ENCODE data around the gene BEAN1.

The BEAN1 gene

DNA sequence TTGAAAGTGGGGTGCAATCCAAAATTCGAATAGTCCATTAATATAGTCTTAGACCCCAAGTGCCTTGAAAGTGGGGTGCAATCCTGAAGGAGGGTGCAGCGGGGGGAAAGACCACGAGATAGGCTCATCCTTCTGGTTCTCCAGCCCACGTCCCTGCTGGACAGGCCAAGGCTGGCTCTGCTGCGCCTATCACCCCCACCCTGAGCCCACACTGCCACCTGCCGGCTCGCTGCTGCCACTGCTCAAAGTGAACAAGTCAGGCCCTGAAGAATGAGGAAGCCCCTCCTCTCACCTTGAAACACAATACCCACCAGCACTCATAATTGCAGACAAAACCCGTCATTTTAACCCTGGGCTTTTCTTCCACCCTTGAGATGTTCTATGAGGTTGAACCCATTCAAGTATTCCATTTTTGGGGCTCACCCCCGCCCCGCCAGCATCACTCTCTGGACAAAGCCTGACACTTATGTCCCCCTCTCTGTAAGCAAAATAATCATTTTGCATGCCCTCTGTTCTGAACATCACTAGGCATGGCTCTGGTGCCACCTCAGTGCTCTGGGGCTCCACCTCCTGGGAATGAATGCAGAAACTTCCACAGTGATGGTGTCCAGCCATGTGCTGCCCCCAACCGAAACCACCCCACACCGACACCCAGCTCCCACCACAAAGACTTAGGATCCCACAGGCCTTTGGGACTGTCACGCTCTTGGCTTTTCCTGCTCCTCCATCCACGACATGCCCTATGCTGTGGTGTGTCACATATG lies 56.8 kb downstream of the BEAN1 start:
- no peak for TF ChIP-seq EZH2phosphoT487 (IDR thresholded peaks at IDR 0.05; ENCODE audit: borderline replicate concordance, low read length)
- TF ChIP-seq, protein P1, sequence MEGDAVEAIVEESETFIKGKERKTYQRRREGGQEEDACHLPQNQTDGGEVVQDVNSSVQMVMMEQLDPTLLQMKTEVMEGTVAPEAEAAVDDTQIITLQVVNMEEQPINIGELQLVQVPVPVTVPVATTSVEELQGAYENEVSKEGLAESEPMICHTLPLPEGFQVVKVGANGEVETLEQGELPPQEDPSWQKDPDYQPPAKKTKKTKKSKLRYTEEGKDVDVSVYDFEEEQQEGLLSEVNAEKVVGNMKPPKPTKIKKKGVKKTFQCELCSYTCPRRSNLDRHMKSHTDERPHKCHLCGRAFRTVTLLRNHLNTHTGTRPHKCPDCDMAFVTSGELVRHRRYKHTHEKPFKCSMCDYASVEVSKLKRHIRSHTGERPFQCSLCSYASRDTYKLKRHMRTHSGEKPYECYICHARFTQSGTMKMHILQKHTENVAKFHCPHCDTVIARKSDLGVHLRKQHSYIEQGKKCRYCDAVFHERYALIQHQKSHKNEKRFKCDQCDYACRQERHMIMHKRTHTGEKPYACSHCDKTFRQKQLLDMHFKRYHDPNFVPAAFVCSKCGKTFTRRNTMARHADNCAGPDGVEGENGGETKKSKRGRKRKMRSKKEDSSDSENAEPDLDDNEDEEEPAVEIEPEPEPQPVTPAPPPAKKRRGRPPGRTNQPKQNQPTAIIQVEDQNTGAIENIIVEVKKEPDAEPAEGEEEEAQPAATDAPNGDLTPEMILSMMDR (IDR thresholded peaks at IDR 0.05; ENCODE audit: low read depth, low read length, poor library complexity, severe bottlenecking), result peak; percentile 99
- Histone ChIP-seq H3K4me3 (ENCODE audit: low read length) (no peak overlapping the region), H3K9me3 (ENCODE audit: control insufficient read depth, insufficient read depth, low read length) (no peaks in the 10 kb centered on the region), H4K20me1 (ENCODE audit: control insufficient read depth, insufficient read depth, low read depth, low read length) (peaks cover 5% of the 10 kb centered on the region; the same call in 1 of the 2 replicates), H3F3A (ENCODE audit: control insufficient read depth, insufficient read depth) (no peaks in the 10 kb centered on the region), H3K36me3 (ENCODE audit: control insufficient read depth, low read length) (no peaks in the 10 kb centered on the region), H3K79me2 (ENCODE audit: control insufficient read depth, low read length) (no peaks in the 10 kb centered on the region), H3K9me2 (replicated peaks; ENCODE audit: control insufficient read depth, low read length) (no peaks in the 10 kb centered on the region), H3K27me3 (ENCODE audit: control insufficient read depth, low read length) (no peaks in the 10 kb centered on the region), H3K4me1 (ENCODE audit: control insufficient read depth, low read length) (peaks cover 4% of the 10 kb centered on the region), H3K4me2 (ENCODE audit: low read length) (no peak overlapping the region), H3K27ac (ENCODE audit: low read depth, low read length) (no peak overlapping the region)

DNA sequence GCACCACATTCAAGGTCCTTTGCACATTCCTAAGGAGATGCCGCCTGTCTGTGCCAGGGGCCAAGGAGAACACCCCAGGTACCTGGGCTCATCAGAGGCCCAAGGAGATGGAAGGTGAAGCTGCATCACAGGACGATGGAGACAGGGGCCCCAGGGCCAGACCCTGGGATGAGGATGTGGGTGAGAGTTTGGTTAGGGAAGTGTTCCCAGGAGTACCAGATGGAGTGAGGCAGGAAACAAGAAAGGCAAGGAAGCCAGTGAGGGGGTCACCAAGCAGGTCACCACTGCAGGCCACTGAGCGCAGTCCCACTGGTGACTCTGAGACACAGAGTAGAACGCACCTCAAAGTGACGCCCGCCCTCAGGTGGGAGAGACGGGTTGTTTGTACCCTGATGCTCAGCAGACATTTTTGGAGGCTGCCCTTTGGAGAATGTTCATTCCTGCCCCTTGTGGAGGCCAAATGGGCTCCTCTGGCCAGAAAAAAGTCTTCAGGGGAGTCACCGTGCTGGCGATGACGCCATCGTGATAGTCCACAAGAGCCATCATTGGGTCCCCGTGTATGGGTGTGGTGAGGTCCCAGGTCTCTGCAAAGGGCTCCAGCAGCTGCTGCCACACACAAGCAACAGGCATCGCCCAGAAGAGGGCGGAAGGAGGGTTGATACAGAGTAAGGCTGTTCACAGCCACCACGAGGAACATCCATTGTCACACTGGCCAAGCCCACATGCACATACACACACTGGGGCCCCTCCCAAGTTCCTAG lies 57.5 kb downstream of the BEAN1 start:
- Histone ChIP-seq H3F3A (ENCODE audit: control insufficient read depth, insufficient read depth) (no peaks in the 10 kb centered on the region), H3K27ac (ENCODE audit: low read depth, low read length) (no peak overlapping the region), H3K4me2 (ENCODE audit: low read length) (no peak overlapping the region), H3K27me3 (ENCODE audit: control insufficient read depth, low read length) (no peaks in the 10 kb centered on the region), H3K4me1 (ENCODE audit: control insufficient read depth, low read length) (no peaks in the 10 kb centered on the region), H4K20me1 (ENCODE audit: control insufficient read depth, insufficient read depth, low read depth, low read length) (peaks cover 5% of the 10 kb centered on the region; the same call in 1 of the 2 replicates), H3K36me3 (ENCODE audit: control insufficient read depth, low read length) (no peaks in the 10 kb centered on the region), H3K4me3 (ENCODE audit: low read length) (no peak overlapping the region), H3K9me2 (replicated peaks; ENCODE audit: control insufficient read depth, low read length) (no peaks in the 10 kb centered on the region), H3K79me2 (ENCODE audit: control insufficient read depth, low read length) (no peaks in the 10 kb centered on the region), H3K9me3 (ENCODE audit: control insufficient read depth, insufficient read depth, low read length) (no peaks in the 10 kb centered on the region)
- TF ChIP-seq, protein P1 (IDR thresholded peaks at IDR 0.05; ENCODE audit: low read depth, low read length, poor library complexity, severe bottlenecking), result no peak
- TF ChIP-seq EZH2phosphoT487 (IDR thresholded peaks at IDR 0.05; ENCODE audit: borderline replicate concordance, low read length), result no peak

DNA sequence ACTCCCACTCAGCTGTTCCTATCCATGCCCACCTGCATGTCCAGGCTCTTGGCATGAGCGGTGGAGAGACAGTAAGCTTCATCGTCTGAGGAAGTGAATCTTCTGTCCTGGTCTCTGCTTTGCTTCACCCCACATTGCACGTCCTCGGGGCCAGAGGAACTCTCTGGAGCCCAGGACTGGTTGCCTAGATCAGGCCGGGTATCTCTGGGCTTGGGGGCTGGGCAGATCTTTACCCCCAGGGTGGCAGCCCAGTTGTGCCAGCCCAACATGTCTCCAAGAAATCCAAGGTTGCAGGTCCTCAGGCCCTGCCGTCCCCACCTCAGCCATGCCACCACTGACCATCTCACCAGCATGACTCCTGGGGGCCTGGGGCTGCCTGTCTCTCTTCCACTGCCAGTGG lies 58.3 kb downstream of the BEAN1 start:
- Histone ChIP-seq H4K20me1 (ENCODE audit: control insufficient read depth, insufficient read depth, low read depth, low read length) (peaks cover 5% of the 10 kb centered on the region; the same call in 1 of the 2 replicates), H3K9me2 (replicated peaks; ENCODE audit: control insufficient read depth, low read length) (no peaks in the 10 kb centered on the region), H3K4me3 (ENCODE audit: low read length) (no peak overlapping the region), H3K79me2 (ENCODE audit: control insufficient read depth, low read length) (no peaks in the 10 kb centered on the region), H3K4me1 (ENCODE audit: control insufficient read depth, low read length) (no peaks in the 10 kb centered on the region), H3K36me3 (ENCODE audit: control insufficient read depth, low read length) (no peaks in the 10 kb centered on the region), H3K27me3 (ENCODE audit: control insufficient read depth, low read length) (no peaks in the 10 kb centered on the region), H3K27ac (ENCODE audit: low read depth, low read length) (no peak overlapping the region), H3K4me2 (ENCODE audit: low read length) (no peak overlapping the region), H3K9me3 (ENCODE audit: control insufficient read depth, insufficient read depth, low read length) (no peaks in the 10 kb centered on the region), H3F3A (ENCODE audit: control insufficient read depth, insufficient read depth) (no peaks in the 10 kb centered on the region)
- no peak for TF ChIP-seq EZH2phosphoT487 (IDR thresholded peaks at IDR 0.05; ENCODE audit: borderline replicate concordance, low read length)
- TF ChIP-seq, protein P1 (IDR thresholded peaks at IDR 0.05; ENCODE audit: low read depth, low read length, poor library complexity, severe bottlenecking), result no peak

Measured in DOHH2 (cell line).